Stimulated activated CD4-positive, alpha-beta T cell treated with anti-CD3 and anti-CD28 coated beads, Interleukin-15, amount 100 ng/mL, for 1 hour (primary cell): Measurements from ENCODE around the gene PUM1.
"Not testable (repeated sequence)": the region's sequence is repeated elsewhere in the genome, so short reads cannot be mapped to it uniquely, and the experiment has no call there.

Experiments used
- DNase-seq, 2 donors: peaks; one replicate each; pipeline ENCODE4 v3.0.0-alpha.2; 2020; ENCODE audit warnings: low read depth in 1 of 2, low spot score in 1 of 2

The PUM1 gene

GRCh38 chr1:31064718-31065309, 703 bp downstream of the PUM1 start:
- no peak for DNase-seq

DNA sequence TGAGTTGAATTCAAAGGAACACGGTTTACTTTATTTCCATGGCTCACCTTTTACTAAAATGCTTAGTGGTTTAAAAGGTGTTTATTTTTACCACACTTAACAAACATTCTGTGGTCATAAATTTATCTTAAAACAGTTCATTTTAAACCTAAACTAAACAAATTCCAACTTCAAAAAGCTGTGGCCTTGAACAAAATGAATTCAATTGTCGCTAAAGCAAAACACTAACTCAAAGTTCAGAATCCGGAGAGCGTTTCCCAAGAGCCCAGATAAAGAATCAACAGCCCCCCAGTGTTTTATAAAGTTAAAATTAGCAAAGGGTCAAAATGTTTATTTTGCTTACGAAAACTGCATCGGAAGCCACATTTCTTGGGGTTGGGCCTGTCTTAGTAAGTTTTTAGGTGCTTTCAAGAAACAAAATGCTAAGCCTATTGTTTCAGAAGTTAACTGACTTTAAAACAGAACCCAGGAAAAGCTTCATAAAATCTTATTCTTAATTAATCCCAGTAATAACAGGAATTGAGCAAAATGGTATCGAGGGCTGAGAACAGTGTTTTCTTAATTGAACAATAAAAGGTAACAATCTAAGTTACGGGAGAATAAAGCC, 1.3 kb downstream of the PUM1 start:
- DNase-seq, result no peak

DNA sequence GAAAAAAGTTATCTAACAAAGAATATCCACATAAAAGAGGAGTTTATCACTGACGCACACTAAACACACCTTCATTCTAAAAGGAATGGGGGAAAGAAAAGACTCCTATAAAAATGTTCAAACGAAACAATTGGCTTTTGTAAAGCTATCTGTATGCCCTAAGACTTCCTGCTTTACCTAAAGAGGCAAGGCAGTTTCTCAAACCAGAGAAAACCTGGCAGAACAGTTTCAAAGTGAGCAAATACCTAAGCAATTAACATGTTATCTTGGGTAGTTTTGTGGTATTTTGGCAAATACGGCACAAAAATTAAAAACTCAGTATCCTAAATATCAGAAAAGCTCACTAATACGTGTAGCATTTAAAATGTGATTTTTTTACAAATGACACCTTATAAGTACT, 1.9 kb downstream of the PUM1 start:
- DNase-seq, result no peak

- no peak for DNase-seq
Measured at GRCh38 chr1:31062867-31063380, 2.6 kb downstream of the PUM1 start.

DNA sequence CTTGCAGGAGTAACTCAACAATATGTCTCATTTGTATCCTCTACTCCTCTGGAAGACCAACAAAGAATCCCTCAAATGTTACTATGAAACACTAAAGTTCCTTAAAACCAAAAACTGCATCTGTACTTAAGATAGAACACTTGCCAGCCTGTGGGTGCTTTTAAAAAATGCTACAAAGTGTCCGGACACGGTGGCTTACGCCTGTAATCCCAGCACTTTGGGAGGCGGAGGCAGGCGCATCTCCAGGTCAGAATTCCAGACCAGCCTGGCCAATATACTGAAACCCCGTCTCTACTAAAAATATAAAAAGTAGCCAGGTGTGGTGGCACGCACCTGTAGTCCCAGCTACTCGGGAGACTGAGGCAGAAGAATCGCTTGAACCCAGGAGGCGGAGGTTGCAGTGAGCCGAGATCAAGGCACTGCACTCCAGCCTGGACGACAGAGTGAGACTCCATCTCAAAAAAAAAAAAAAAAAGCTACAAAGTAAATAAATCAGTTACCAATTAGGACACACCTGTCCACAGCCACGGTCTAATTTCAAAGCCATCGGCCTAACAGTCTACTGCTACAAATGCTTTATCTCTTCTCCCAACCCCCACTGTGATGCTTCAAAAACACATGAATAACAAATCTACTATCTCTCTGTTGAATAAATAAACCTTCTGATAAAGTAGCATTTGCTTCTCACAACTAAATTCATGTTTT, 3.2 kb downstream of the PUM1 start:
- not testable (repeated sequence) for DNase-seq

- DNase-seq, result no peak
Measured at GRCh38 chr1:31058012-31058411, 7.5 kb downstream of the PUM1 start.

- DNase-seq, result no peak
Measured at GRCh38 chr1:31055953-31056352, 9.6 kb downstream of the PUM1 start.

DNA sequence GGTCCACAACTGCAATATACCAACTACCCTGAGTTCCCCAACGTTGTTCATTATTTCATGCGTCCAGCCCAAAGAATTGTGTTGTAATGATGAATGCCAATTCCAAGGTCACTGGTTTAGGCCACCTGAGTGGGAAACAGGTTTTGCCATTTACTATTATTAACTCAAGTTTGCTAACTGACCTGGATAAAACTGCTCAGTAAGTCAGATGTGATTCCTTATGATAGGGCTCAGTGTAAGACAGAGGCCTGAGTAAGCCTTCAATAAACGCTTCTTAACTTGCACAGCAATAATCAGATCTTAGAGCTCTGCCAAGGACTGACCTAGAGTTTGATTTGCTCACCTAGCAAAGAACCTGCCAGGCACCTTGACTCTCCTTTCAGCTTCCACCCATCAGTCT, 10.0 kb downstream of the PUM1 start:
- no peak for DNase-seq

DNA sequence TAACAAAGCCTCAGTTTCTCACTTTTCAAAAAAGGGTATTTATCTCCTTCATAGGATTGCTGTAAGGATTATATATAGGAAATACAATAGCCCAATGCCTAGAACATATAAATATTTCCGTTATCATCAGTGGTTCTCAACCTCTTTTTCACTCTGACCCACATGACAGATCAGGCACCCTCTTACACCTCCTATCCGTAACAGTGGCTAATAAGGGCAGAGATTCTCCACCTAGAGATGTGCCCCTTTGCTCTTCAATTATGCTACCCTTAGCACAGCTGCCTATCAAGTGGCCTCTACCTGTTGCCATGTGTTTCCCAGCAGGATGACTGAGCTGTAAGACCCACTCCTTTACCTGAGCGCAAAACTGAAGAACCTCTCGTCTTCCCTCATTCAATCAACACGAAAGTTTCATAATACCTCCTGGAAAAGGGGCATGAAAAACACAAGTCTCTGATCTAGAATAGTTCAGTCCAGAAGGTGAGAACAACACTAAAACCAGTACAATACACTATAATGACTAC, 10.5 kb downstream of the PUM1 start:
- DNase-seq, result no peak

DNA sequence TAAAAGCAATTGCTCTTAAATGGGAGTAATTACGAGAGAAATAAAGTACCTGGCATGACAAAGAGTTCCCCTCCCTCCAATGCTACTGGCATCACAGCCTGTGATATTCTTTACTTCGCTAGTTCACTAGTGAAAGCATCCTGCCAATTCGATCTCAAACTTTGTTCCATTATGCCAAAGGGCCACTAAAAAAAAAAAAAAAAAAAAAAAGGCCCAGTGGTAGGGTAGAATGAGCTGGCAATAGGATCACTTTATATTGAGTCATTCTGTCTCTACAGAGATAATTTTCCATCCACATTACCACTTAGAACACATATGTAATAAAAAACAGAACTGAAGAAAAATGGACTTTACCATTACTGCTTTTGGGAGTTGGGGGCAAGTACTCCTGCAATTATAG, 11.2 kb downstream of the PUM1 start:
- DNase-seq, result no peak

DNA sequence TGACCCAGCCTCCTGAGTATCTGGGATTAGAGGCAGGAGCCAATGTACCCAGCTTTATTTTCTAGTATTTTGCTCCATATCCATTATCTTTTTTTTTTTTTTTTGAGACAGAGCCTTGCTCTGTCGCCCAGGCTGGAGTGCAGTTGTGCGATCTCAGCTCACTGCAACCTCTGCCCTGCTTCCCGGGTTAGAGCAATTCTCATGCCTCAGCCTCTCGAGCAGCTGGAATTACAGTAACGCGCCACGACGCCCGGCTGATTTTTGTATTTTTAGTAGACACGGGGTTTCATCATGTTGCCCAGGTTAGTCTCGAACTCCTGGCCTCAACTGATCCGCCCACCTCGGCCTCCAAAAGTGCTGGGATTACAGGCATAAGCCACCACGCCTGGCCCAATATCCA, 12.9 kb downstream of the PUM1 start:
- DNase-seq, result not testable (repeated sequence)

DNA sequence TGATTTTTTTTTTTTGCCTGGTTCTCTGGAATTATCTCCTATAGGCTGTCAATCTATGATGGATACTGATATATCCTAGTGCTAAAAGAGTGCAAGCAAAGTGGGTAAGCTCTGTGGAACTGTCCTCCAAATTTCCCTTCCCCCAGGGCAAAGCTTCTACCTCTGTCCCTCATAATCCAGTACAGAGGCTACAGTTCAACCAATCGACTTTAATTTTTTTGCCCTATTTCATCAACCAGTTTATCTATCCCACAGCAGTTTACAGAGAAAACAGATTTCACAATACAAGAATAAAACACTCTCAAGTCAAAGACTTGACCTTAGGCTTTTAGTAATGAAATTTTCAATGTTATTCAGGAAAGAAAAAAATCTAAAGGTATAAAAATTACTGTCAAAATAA, 13.9 kb downstream of the PUM1 start:
- DNase-seq, result no peak

DNA sequence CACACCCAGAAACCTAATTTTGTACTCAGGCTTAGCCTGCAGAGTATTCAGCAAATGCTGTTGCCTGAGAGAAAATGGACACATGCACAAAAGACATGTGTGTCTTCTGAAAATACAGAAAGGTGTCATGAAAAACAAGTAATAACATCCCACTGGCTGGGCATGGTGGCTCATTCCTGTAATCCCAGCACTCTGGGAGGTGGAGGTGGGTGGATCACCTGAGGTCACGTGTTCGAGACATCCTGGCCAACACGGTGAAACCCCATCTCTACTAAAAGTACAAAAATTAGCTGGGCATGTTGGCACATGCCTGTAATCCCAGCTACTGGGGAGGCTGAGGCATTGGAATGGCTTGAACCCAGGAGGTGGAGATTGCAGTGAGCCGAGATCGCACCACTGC, 18.0 kb downstream of the PUM1 start:
- DNase-seq, result not testable (repeated sequence)

DNA sequence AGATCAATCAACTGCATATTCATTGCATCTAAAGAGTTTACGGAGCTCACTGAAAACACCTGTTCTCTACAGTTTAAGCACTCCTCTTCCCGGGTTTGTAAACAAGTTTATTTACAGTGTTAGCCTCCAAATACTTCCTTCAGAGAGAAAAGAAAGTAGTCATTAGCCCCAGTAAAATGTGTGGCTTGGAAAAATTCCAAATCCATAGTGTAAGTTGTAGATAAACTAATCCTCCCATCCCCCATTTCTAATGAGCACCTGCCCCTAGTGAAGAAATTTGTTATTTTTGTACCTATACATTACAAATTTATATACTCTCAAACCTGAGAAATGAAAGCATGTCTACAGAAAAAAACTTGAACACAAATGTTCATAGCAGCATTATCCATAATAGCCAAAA, 21.9 kb downstream of the PUM1 start:
- DNase-seq, result no peak

- no peak for DNase-seq
Measured at GRCh38 chr1:31042656-31043055, 22.9 kb downstream of the PUM1 start.

- DNase-seq, result no peak
Measured at GRCh38 chr1:31041529-31041928, 24.0 kb downstream of the PUM1 start.

DNA sequence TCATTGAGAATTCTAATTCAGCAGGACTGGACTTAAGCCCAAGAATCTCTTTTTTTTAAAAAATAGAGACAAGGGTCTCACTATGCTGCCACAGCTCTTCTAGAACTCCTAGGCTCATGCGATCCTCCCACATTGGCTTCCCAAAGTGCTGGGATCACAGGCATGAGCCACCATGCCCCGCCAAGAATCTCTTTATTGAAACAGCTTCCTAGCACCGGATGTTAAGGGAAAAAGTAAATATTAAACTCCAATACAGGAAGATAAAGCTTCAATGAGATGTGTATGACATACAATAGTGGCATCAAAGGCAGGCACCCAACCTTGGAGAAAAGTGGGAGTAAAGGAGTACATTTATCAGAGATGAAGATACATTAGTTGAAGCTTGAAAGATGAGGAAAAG, 25.5 kb downstream of the PUM1 start:
- no peak for DNase-seq

- not testable (repeated sequence) for DNase-seq
Measured at GRCh38 chr1:31038935-31039334, 26.6 kb downstream of the PUM1 start.

- DNase-seq, result no peak
Measured at GRCh38 chr1:31038360-31038759, 27.2 kb downstream of the PUM1 start.

DNA sequence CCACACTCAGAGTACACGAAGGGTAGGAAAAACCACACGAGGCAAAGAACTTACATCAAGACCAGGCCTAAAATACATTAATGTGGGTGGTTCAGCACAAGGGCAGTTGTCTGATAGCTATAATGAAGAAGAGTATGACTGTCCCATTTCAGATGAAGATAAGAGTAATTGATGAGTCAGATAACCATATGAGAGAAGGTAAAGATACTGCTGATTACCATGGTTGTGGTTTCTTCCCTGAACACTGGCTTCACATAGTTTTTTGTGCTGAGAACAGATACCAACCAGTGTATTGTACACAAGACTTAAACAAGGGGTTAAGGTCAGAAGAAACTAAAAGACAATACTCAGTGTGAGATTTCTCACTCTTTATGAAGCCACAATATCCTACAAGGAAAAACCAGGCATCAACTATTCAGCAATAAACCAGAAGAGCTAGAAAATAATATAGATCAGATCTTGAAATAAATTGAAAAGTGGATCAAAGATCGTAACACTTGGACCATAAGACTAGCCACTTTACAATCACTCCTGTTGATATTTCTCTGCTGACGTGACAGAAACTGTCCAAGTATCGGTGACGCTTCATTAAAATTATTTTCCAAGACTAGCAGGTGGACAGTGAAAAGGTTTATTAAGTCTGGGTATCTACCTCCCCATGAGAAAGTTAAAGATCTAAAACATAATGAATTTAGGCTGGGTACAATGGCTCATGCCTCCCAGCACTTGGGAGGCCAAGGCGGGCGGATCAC, 28.6 kb downstream of the PUM1 start:
- no peak for DNase-seq

DNA sequence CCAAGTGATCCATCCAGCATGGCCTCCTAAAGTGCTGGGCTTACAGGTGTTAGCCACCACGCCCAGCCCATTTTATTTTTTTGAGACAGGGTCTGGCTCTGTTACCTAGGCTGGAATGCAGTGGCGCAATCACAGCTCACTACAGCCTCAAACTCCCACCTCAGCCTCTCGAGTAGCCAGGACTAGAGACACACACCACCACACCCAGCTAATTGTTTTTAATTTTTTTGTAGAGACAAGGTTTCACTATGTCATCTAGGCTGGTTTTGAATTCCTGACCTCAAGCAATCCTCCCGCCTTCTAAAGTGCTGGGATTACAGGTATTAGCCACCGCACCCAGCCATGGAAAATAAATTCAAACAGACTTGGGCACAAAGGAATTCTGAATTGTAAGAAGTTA, 31.9 kb downstream of the PUM1 start:
- DNase-seq, result no peak

- no peak for DNase-seq
Measured at GRCh38 chr1:31032266-31032665, 33.3 kb downstream of the PUM1 start.
